Astrocyte (in vitro differentiated cells and primary cell): ENCODE data around the gene JMJD1C. TPM values are rescaled to one million over a fixed set of nuclear protein-coding genes. Genes with fewer than 3 reads are reported as not detected.

ENCODE experiments used
- DNase-seq: peaks from one replicate; pipeline ENCODE4 v3.0.0-alpha.2; 2010; ENCODE audit warnings: low read depth
- FAIRE-seq: peaks from 2 replicates; lab custom pipeline; 2011; peaks lifted over from hg19 to GRCh38; lab: Jason Lieb, UNC
- H2AFZ ChIP-seq: 2 replicates; pipeline ENCODE4 v1.6.0; 2012; ENCODE audit warnings: low read depth, low read length, inconsistent platforms
- H3K27ac ChIP-seq: 2 replicates; pipeline ENCODE4 v1.5.1; 2011; ENCODE audit warnings: low read depth, low read length, inconsistent platforms
- H3K27me3 ChIP-seq: 2 replicates; pipeline ENCODE4 v1.6.0; 2011; ENCODE audit warnings: low read length, inconsistent platforms; ENCODE audit not compliant: insufficient read depth
- H3K36me3 ChIP-seq: 2 replicates; pipeline ENCODE4 v1.5.1; 2011; ENCODE audit warnings: low read length, inconsistent platforms; ENCODE audit not compliant: insufficient read depth
- H3K4me1 ChIP-seq: 2 replicates; pipeline ENCODE4 v1.5.1; 2011; ENCODE audit warnings: low read length, inconsistent platforms; ENCODE audit not compliant: insufficient read depth
- H3K4me2 ChIP-seq: 2 replicates; pipeline ENCODE4 v1.6.0; 2012; ENCODE audit warnings: low read length, inconsistent platforms
- H3K4me3 ChIP-seq: 2 replicates; pipeline ENCODE4 v1.5.1; 2011; ENCODE audit warnings: low read depth, mild to moderate bottlenecking, low read length, inconsistent platforms; ENCODE audit not compliant: insufficient read depth
- H3K79me2 ChIP-seq: 2 replicates; pipeline ENCODE4 v1.6.0; 2012; ENCODE audit warnings: mild to moderate bottlenecking, low read length, inconsistent platforms; ENCODE audit not compliant: insufficient read depth
- H3K9ac ChIP-seq: 2 replicates; pipeline ENCODE4 v1.6.0; 2012; ENCODE audit warnings: mild to moderate bottlenecking, low read length, inconsistent platforms
- H3K9me3 ChIP-seq: 2 replicates; pipeline ENCODE4 v1.5.1; 2012; ENCODE audit warnings: low read depth, mild to moderate bottlenecking, low read length, inconsistent platforms; ENCODE audit not compliant: insufficient read depth
- H4K20me1 ChIP-seq: 2 replicates; pipeline ENCODE4 v1.6.0; 2012; ENCODE audit warnings: low read length, inconsistent platforms; ENCODE audit not compliant: insufficient read depth
- H3K27ac Mint-ChIP-seq: one replicate; pipeline ENCODE4 v1.8.0; 2021; ENCODE audit warnings: mild to moderate bottlenecking, mixed read lengths; ENCODE audit not compliant: unreplicated experiment
- H3K27me3 Mint-ChIP-seq: one replicate; pipeline ENCODE4 v1.8.0; 2021; ENCODE audit warnings: low read depth, mixed read lengths; ENCODE audit not compliant: unreplicated experiment
- H3K36me3 Mint-ChIP-seq: one replicate; pipeline ENCODE4 v1.8.0; 2021; ENCODE audit warnings: low read depth, mixed read lengths; ENCODE audit not compliant: unreplicated experiment
- H3K4me1 Mint-ChIP-seq: one replicate; pipeline ENCODE4 v1.8.0; 2021; ENCODE audit warnings: low read depth, mixed read lengths; ENCODE audit not compliant: unreplicated experiment
- H3K4me3 Mint-ChIP-seq: one replicate; pipeline ENCODE4 v1.8.0; 2021; ENCODE audit warnings: mild to moderate bottlenecking, moderate library complexity, mixed read lengths; ENCODE audit not compliant: unreplicated experiment
- H3K9me3 Mint-ChIP-seq: one replicate; pipeline ENCODE4 v1.8.0; 2021; ENCODE audit warnings: mild to moderate bottlenecking, mixed read lengths; ENCODE audit not compliant: unreplicated experiment
- EZH2 ChIP-seq: IDR thresholded peaks from 2 replicates; pipeline ENCODE4 v1.6.1; 2012; ENCODE audit warnings: mild to moderate bottlenecking, low read length, inconsistent platforms; ENCODE audit not compliant: insufficient read depth
- total RNA-seq: library from RNA; stranded (reverse); gene quantifications from 2 replicates; pipeline ENCODE4 v1.2.1, GENCODE V29; 2021
- TF ChIP-seq, protein P1 (sequence below): IDR thresholded peaks from 2 replicates; pipeline ENCODE4 v1.5.1; 2011; ENCODE audit warnings: low read depth, mild to moderate bottlenecking, inconsistent platforms, low read length, moderate library complexity; ENCODE audit not compliant: insufficient read depth

The JMJD1C gene
- total RNA-seq, 1 donor from 2014 or later, result 61.0 TPM

DNA sequence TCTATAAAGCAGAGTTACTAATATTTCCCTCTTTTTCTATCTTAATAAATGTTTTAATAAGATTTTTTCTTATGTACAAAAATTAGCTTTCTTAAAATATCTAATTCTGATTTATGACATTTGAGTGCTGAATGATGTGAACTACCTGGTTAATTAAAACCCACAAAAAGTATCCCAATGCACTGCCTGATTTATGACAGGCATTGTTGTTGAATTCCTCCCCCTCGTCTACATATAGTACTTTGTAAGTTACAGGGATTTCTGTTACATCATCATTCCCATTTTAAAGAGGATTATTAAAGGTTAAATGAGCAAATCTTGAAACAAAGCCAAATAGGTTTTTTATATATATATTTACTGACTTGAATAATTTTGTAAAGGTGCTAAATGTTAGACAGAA, 241.5 kb downstream of the JMJD1C start:
- H3K36me3 Mint-ChIP-seq, result no peaks in the 10 kb centered on the region
- H3K9me3 ChIP-seq, result no peaks in the 10 kb centered on the region
- no peak for DNase-seq
- TF ChIP-seq EZH2, result no peak
- TF ChIP-seq, protein P1, sequence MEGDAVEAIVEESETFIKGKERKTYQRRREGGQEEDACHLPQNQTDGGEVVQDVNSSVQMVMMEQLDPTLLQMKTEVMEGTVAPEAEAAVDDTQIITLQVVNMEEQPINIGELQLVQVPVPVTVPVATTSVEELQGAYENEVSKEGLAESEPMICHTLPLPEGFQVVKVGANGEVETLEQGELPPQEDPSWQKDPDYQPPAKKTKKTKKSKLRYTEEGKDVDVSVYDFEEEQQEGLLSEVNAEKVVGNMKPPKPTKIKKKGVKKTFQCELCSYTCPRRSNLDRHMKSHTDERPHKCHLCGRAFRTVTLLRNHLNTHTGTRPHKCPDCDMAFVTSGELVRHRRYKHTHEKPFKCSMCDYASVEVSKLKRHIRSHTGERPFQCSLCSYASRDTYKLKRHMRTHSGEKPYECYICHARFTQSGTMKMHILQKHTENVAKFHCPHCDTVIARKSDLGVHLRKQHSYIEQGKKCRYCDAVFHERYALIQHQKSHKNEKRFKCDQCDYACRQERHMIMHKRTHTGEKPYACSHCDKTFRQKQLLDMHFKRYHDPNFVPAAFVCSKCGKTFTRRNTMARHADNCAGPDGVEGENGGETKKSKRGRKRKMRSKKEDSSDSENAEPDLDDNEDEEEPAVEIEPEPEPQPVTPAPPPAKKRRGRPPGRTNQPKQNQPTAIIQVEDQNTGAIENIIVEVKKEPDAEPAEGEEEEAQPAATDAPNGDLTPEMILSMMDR, result no peak
- H3K27me3 ChIP-seq, result no peaks in the 10 kb centered on the region
- peaks cover 71% of the 10 kb centered on the region for H4K20me1 ChIP-seq
- H3K27ac ChIP-seq, result no peak overlapping the region
- H3K4me1 Mint-ChIP-seq, result peaks cover 9% of the 10 kb centered on the region
- peaks cover 96% of the 10 kb centered on the region for H3K79me2 ChIP-seq
- H2AFZ ChIP-seq, result no peak overlapping the region
- peaks cover 7% of the 10 kb centered on the region for H3K4me1 ChIP-seq
- H3K9ac ChIP-seq, result no peak overlapping the region
- H3K4me2 ChIP-seq, result no peak overlapping the region
- H3K9me3 Mint-ChIP-seq, result no peaks in the 10 kb centered on the region
- no peak overlapping the region for H3K4me3 ChIP-seq
- H3K27ac Mint-ChIP-seq, result no peak overlapping the region
- H3K27me3 Mint-ChIP-seq, result no peaks in the 10 kb centered on the region
- no peaks in the 10 kb centered on the region for H3K36me3 ChIP-seq
- no peak for FAIRE-seq
- H3K4me3 Mint-ChIP-seq, result no peak overlapping the region

DNA sequence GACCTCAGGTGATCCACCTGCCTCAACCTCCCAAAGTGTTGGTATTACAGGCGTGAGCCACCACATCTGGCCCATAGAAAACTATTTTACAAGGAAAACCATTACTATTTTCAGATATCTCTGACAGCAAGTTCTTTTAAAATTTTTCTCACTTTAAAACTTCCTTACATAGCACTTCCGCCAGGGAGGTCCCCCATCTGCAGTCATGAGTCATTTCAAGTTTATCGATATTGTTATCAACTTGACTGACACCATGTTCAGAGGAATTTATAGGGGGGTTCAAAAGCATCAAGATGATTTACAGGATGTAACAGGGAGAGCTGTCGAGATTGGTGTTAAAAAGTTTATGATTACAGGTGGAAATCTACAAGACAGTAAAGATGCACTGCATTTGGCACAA, 243.8 kb downstream of the JMJD1C start:
- H3K27ac Mint-ChIP-seq, result no peak overlapping the region
- H3K4me3 Mint-ChIP-seq, result no peak overlapping the region
- peaks cover 87% of the 10 kb centered on the region for H3K79me2 ChIP-seq
- FAIRE-seq, result peak; percentile 9
- H3K4me1 Mint-ChIP-seq, result peaks cover 8% of the 10 kb centered on the region
- H3K27me3 ChIP-seq, result no peaks in the 10 kb centered on the region
- no peak overlapping the region for H3K9ac ChIP-seq
- no peaks in the 10 kb centered on the region for H3K4me1 ChIP-seq
- H3K27ac ChIP-seq, result no peak overlapping the region
- H2AFZ ChIP-seq, result no peak overlapping the region
- no peaks in the 10 kb centered on the region for H3K36me3 ChIP-seq
- no peaks in the 10 kb centered on the region for H3K27me3 Mint-ChIP-seq
- H3K9me3 Mint-ChIP-seq, result no peaks in the 10 kb centered on the region
- no peak for DNase-seq
- peaks cover 56% of the 10 kb centered on the region for H4K20me1 ChIP-seq
- H3K9me3 ChIP-seq, result no peaks in the 10 kb centered on the region
- TF ChIP-seq, protein P1, result no peak
- no peak for TF ChIP-seq EZH2
- H3K4me3 ChIP-seq, result no peak overlapping the region
- H3K4me2 ChIP-seq, result no peak overlapping the region
- no peaks in the 10 kb centered on the region for H3K36me3 Mint-ChIP-seq

DNA sequence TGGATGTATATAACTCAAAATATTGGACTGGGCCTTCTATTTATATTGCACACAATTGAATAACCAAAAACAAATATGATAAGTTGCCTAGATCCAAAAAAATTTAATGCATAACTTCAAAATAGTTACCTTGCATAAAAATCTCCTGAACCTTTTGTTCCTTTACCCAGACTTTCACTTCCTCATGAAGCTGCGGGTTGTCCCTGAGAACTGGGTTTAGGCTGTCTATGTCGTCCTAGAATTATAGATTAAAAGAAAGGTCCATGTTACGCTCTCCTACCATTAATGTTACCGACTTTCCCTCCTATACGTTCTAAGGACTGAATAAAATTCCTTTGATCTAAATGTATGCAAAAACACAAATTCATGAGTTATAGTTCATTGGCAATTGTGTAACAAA, 246.0 kb downstream of the JMJD1C start:
- Mint-ChIP-seq H3K9me3 (no peaks in the 10 kb centered on the region), H3K36me3 (peaks cover 3% of the 10 kb centered on the region), H3K4me1 (peaks cover 3% of the 10 kb centered on the region), H3K27ac (no peak overlapping the region), H3K27me3 (no peaks in the 10 kb centered on the region), H3K4me3 (no peak overlapping the region)
- peaks cover 4% of the 10 kb centered on the region for H3K36me3 ChIP-seq
- DNase-seq, result no peak
- peaks cover 34% of the 10 kb centered on the region for H4K20me1 ChIP-seq
- no peak overlapping the region for H3K4me2 ChIP-seq
- FAIRE-seq, result no peak
- no peaks in the 10 kb centered on the region for H3K4me1 ChIP-seq
- H3K9me3 ChIP-seq, result no peaks in the 10 kb centered on the region
- H3K27me3 ChIP-seq, result no peaks in the 10 kb centered on the region
- TF ChIP-seq, protein P1, result no peak
- TF ChIP-seq EZH2, result no peak
- H3K4me3 ChIP-seq, result no peak overlapping the region
- peaks cover 69% of the 10 kb centered on the region for H3K79me2 ChIP-seq
- H3K9ac ChIP-seq, result no peak overlapping the region
- no peak overlapping the region for H3K27ac ChIP-seq
- H2AFZ ChIP-seq, result no peak overlapping the region
